Measurements from ENCODE around the gene LYPD1.

GRCh38 chr2:132633635-132634034 is 36.4 kb downstream of the LYPD1 start:
- TF ChIP-seq CTCF (conservative IDR thresholded peaks at IDR 0.05) (no peak), ZFX (IDR thresholded peaks at IDR 0.05) (no peak)

Measured in C4-2B (cell line).